ENCODE measurements around the gene TMEM132D.
A peak's percentile ranks its signal among the peaks of the same experiment; 100 is the strongest.
"Not testable (repeated sequence)": the region's sequence is repeated elsewhere in the genome, so short reads cannot be mapped to it uniquely, and the experiment has no call there.

The TMEM132D gene

DNA sequence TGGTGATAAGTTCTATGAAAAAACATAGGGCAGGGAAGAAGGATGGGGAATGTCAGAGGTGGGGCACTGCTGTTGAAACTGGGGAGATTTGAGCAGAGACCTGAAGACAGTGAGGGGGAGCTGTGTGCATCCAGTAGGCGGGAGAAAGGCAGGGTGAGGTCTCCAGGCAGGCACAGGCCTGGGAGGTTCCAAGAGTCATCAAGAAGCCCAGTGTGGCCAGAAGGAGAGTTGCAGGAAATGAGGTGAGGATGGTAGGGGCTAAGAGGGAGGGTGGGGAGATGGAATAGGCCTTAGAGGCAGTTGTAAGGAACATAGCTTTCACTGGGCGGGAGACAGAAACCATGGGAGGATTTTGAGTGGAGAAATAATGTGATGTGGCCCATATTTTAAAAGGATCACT lies 708.7 kb downstream of the TMEM132D start:
- DNase-seq (ENCODE audit: low read depth in 2 of 3, low spot score in 1 of 3), result no peak

DNA sequence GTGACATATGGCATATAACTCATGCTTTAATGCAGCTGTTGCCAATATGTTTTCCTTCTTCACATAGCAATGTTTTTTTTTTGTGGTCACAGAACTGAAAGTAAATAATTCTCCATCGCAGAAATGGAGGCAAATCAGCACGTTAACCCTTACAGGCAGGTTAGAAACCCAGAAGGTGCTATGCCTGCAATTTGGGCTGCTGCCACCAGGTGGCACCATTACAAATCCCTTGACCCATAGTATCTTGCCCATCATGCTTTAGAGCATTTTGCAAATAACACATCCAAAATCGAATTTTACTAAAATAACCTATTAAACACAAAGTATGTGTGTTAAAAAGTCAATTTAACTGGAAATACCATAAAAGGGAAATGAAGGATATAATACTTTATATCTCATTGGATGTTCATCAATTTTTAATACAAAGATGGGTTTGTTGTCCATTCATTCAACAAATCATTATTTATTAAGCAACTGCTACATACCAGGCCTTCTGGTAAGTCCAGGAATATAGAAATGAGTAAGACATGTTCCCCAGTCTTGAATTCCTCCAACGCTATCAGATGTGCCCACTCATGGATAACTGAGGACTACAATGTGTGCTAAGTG lies 710.5 kb downstream of the TMEM132D start:
- DNase-seq (ENCODE audit: low read depth in 2 of 3, low spot score in 1 of 3), result peak in 1 of 3 donors; percentile 11

DNA sequence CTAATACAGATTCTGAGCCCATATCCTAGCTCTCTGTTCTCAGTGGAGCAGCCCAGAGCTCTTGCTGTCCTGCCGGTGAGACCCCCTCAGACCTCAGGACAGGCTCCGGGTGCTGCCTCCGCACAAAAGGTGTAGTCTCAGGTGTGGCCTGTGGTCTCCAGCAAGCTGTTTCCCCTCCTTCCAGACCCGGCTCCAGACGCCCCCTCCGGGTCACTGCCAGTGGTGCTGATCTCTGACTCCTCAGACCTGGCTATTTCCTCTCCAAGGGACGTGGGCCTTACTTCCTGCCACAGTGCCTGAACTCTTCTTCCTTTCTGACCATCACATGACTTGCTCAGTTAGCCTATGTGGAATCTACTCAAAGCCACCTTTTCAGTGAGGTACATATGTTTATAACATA lies 713.0 kb downstream of the TMEM132D start:
- DNase-seq (ENCODE audit: low read depth in 2 of 3, low spot score in 1 of 3), result no peak

DNA sequence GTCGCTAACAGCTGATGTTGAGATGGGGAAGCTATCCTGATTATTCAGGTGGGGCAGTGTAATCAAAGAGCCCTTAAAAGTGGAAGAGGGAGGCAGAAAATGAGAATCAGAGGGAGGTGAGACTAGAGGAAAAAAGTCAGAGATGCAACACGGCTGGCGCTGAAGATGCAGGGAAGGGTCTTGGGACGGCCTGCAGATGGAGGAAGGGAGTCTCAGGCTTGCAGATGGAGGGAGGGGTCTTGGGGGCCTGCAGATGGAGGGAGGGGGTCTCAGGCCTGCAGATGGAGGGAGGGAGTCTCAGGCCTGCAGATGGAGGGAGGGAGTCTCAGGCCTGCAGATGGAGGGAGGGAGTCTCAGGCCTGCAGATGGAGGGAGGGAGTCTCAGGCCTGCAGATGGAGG lies 713.9 kb downstream of the TMEM132D start:
- DNase-seq (ENCODE audit: low read depth in 2 of 3, low spot score in 1 of 3), result not testable (repeated sequence)

DNA sequence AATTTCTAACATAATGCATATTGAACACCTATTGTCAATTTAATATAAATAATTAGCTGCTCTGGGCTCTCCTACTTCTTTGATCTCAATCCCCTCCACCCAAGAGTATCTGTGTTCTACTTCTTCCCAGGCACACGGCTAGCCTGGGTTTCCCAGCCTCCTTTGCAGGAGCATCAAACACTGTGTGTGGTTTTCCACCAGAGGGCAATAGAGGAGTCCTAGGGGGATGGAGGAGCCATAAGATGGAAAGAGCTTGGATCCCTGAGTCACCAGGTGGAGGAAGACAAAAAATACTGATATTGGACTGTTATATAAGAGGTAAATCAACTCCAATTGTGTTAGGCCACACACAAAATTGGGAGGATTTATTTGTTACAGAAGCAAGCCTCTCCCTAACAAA lies 716.9 kb downstream of the TMEM132D start:
- DNase-seq (ENCODE audit: low read depth in 2 of 3, low spot score in 1 of 3), result no peak

DNA sequence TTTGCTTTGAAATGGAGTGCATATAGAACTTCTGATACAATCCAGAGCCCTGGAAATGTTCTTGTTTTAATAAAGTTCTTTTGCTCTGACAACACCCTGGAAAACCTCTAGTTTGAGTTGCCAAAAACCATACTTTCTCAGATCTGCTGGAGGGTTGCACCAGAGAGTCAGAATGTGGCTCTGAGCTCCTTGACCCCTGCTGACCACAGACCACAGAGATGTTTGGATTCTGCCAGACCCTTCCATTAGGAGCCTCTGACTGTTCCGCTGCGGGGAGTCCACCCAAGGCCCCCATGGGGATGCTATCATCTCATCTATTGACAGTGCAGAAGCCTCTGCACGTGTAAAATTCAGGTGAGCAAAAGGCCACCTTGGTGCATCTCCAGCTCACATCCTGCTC lies 718.0 kb downstream of the TMEM132D start:
- DNase-seq (ENCODE audit: low read depth in 2 of 3, low spot score in 1 of 3), result no peak

DNA sequence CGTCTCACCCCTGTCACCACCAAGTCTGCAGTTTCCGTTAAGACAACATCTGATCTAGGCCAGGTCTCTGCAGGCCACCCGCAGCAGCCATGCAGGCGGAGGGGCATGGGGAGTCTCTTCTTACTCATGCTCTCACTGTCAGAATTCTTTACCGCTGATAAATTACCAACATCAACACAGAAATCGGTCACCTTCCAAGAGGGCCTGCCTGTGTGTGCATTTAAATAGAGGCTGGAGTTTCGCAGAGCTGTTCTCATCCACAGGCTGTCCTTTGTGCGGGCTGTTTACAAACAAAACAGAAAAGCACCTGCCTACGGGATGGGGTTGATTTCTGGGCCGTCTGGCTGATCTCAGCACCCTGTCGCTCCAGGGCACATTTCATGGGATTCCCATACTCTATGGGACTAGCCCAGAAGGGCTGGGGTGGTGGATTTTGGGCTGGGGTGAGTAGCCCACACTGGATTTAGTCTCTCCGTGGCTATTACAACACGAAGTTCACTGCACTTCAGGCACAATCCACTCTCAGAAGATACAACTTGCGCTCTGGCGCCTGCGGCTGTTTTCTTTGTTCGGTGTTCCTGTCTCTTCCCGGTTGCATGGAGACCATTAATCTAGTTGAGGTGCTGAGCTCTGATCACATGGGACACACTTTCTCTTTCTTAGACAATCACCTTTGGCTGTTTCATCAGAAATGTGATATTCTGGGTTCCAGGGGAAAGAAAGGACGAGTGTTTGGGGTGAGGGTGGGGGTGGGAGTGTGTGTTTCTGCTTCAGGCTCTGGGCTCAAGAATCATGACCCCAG lies 719.5 kb downstream of the TMEM132D start:
- no peak for DNase-seq (ENCODE audit: low read depth in 2 of 3, low spot score in 1 of 3)

DNA sequence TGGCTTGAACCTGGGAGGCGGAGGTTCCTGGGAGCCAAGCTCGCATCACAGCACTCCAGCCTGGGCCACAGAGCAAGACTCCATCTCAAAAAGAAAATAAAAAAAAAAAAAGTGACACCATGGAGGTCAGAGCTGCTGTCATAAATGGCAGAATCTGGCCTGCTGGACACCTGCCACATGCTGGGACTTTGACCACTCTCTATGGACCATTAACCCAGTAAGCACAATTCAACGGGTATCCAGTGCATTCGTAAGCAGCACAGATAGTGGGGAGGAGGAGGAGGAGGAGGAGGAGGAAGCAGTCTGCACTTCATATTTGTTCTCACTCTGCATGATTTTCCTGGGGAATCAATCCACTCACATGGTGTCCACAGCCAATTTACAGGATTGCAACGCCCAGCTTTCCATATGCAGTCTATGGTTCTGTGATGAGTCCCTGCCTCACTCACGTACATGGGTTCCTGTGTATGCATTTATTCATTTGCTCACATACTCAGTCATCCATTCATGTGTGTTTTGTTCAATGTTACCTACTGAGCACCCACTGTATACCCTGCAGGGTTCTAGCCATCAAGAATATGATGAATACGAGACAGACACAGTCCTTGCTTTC lies 723.8 kb downstream of the TMEM132D start:
- DNase-seq (ENCODE audit: low read depth in 2 of 3, low spot score in 1 of 3), result no peak

DNA sequence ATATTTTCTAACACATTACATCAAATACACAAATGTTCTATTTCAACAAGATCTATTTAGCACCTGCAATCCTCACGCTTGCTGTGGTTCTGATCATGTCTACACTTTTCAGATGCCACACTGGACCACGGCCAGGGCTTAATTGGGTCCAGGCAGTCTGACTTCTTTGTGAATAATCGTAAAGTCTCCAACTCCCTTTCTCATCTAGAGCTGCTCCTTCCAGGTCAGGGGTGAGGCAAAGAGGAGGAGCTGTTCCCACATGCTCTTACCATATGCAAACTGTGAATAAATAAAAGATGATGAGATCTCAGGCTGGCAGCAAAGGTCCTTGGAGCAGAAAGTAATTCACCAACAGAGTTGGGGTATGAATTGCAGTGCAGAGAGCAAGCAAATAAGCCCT lies 733.9 kb downstream of the TMEM132D start:
- no peak for DNase-seq (ENCODE audit: low read depth in 2 of 3, low spot score in 1 of 3)

DNA sequence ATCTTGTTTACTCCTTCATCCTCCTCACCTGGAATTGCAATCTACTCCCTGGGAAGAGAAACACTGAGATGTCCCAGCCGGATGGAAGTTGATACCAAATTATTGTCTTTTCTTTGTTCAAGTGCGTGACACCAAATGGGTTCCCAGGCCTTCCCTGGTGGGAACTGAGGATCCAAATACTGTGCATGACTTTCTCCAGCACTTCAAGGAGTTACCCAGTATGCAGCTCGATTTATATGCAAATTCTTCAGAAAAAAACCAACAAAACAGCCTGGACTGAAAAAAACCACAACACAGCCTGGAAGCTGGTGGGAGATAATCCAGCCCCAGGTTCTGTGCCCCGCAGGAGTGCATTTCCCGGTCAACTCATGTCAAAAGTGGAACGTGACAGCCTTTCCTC lies 740.0 kb downstream of the TMEM132D start:
- DNase-seq (ENCODE audit: low read depth in 2 of 3, low spot score in 1 of 3), result no peak

DNA sequence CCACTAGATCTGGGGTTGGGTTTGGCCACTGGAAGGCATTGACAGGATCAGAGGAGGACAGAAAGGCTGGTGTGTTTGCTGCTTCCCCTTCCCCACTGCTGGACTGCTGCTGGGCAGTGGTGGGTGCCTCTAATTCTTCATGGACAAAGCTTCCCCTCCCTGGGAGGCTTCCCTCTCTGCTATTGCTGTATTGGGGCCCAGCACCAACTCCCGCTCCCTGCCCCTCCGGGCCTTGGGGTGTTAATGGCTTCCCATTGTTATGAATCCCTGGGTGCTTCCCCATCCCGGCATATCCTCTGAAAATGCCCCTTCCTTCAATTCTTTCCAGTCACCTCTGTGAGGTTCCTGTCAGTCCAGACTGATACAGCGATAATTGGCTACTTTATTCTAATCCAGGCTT lies 740.4 kb downstream of the TMEM132D start:
- no peak for DNase-seq (ENCODE audit: low read depth in 2 of 3, low spot score in 1 of 3)

DNA sequence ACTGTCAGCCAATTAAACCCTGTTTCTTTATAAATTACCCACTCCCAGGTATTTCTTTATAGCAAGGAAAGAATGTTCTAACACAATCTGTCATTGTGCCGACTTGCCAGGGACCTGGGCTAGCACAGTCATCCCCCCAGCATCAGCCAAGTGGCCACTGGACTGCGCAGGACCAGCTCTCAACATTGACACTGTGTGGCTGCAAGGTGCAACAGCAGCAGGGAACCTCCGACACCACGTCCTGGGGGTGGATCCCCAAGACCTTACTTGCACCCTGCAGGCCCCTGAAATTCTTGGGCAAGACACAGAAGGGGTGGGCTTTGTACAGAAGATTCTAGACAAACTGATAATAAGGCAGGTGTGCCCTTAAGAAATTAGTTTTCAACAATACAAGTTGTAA lies 741.0 kb downstream of the TMEM132D start:
- DNase-seq (ENCODE audit: low read depth in 2 of 3, low spot score in 1 of 3), result no peak

DNA sequence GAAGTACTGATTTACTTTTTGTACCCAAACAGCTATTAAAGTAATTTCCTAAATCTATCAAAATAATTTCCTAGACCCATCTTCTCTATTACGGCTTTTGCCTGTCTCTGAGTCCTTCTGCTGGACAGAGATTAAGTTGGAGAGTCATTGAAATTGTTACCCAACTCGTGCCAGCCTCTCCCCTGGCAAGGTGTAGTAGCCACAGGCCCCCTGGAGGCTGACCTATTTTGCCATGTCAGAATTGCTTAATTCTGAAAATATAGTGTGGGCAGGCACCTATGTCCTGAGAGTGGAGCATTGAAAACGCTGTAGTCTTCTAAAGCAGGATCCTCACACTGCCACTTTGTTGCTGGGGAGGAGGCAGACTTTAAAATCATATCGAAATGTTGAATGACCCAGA lies 742.3 kb downstream of the TMEM132D start:
- DNase-seq (ENCODE audit: low read depth in 2 of 3, low spot score in 1 of 3), result no peak

DNA sequence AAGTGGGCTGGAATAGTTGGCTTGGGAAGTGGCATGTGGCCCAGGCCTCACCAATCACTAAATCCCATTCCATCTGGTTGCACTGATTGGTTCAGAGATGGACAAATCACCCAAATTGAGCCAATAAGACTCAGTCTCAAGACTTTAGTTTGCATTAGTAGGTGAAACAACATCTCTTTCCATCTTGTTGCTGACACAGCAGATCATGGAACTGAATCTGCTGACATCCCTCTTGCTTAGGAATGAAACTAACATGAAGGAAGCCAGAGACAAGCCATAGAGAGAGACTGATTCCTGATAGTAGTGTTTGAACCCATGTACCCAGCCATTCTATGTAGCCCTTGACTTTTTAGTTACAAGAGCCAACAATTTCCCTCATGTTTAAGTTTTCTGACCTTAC lies 743.5 kb downstream of the TMEM132D start:
- no peak for DNase-seq (ENCODE audit: low read depth in 2 of 3, low spot score in 1 of 3)

DNA sequence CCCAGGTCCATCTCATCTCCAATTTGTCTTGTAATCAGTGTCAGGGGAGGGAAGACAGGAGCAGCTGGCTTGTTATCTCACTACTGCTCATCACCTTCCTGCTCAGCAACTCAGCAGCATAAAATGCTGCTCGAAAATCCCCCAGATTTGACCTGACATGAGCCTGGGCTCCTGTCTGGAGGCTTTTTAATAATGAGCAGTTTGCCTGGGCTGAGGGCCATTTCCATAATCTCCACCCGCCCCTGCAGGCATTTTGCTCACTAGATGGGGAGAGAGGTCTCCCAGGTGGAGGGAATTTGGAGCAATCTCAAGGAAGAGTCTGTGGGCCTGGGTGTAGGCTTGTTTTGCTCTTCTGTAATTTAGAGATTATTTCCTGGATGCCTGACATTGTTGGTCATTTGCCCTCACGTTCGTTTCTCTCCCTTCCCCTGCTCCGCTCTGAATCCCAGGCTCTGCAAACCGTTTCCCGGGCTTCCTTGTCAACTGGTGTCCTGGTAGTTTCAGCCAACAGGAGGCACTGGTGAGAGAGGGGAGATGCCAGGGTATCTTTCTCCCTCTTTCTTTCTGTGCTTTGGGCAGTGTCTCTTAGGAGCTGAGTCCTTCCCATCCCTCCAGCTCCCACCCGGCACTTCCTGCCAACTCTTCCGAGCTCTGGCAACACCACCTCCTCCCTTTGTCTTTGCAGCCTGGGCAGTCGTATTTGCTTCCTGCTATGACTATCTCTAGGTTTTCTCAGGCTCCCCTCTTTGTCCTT lies 751.3 kb downstream of the TMEM132D start:
- DNase-seq (ENCODE audit: low read depth in 2 of 3, low spot score in 1 of 3), result no peak

DNA sequence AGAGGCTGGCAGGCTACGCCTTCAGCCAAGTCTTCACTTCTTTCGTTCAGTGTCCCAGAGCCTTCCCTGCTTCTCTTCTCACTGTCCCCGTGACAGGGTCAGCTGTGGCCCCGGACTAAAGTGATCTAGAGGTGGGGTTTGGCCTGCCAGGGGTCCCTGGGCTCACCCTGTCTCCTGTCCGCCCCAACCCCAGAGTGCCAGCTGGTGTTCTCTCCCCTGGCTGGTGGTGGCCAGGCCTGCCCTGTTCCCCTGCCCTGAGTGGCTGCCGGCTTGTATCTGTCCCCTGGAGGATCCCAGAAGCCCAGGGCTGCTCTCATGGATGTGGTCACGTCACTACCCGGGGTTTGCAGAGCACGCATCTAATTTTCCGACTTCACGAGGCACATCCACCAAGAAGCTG lies 753.1 kb downstream of the TMEM132D start:
- no peak for DNase-seq (ENCODE audit: low read depth in 2 of 3, low spot score in 1 of 3)

DNA sequence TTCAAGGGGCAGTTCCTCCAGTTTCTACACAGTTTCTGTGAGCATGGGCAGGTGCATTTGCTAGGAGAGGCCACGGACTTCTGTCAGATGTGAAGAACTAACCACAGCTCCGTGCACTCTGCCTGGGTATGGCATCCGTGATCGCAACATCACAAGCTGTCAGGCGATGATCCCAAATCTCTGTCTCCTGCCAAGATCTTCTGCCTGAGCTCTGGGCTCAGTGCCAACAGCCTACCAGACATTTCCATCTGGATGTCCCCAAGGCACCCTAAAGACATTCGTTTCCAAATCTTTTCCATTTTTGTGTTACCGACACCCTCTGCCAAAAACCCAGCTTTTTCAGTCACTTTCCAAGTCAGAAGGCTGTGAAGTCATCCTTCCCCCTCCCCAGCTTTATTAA lies 758.4 kb downstream of the TMEM132D start:
- DNase-seq (ENCODE audit: low read depth in 2 of 3, low spot score in 1 of 3), result no peak

DNA sequence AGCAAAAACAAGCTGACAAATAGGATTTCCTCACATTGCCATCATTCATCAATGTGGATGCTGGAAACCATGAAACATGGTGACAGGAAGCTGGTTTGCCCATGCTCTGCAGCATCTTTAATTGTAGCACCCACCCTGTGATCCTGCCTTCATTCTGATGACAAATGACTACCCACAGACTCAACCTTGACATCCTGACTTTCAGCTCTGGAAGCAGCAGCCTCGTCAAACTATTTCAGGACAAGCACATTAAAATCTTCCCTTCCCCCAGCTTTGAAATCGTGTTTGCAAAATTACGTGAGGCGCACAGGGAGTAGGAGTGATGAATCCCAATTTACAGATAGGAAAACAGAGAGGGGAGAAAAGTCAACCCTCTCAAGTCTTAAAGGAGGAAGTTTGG lies 765.0 kb downstream of the TMEM132D start:
- no peak for DNase-seq (ENCODE audit: low read depth in 2 of 3, low spot score in 1 of 3)

DNA sequence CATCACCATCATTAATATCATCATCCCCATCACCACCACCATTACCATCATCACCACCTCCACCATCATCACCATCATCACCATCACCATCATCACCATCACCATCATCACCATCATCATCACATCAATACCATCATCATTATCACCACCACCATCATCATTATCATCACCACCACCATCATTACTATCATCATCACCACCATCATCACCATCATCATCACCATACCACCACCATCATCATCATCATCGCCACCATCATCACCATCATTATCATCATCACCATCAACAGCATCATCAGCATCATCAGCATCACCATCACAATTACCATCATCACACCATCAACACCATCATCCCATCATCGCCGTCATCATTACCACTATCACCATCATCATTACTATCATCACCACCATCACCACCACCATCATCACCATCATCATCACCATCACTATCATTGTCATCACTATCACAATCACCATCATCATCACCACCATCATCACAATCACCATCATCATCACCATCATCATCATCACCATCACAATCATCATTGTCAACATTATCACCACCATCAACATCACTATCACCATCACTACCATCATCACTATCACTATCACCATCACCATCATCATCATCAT lies 767.0 kb downstream of the TMEM132D start:
- DNase-seq (ENCODE audit: low read depth in 2 of 3, low spot score in 1 of 3), result no peak

DNA sequence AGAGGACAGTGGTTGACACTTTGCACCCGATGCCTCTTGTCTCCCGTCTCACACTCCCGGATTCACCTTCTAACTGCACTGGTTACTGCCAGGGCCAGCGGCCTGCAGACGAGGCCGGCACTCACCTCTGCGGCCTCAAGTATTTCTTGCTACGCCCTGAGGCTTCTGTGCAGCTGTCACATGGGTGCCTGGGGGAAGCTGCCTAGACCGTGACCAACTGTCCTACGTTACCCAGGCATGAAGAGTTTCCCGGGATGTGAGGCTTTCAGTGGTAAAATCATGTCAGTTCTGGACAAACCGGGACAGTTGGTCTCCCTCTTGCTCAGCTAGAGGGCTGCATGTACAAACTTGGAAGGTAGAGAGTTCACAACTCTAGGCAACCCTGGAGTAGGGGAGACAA lies 776.1 kb downstream of the TMEM132D start:
- no peak for DNase-seq (ENCODE audit: low read depth in 2 of 3, low spot score in 1 of 3)

DNA sequence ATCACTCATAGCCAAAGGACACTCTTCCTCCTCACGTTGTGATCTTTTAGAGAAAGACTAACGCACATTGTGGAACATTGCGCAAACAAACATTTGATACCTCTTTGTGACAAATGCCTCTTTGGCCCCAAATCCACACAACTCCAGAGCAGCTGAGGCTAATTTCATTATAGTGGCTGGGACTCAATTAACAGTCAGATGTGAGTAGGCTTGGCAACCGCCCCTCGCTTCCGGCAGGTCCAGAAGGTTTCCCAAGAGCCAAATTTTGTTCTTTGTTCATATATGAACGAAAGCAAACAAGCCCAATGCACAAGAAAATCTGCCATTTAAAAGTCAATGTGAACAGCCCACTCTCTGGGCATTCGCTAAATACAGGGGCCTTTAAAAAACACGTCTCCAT lies 776.6 kb downstream of the TMEM132D start:
- no peak for DNase-seq (ENCODE audit: low read depth in 2 of 3, low spot score in 1 of 3)

Data from stimulated activated CD4-positive, alpha-beta T cell treated with anti-CD3 and anti-CD28 coated beads, Interleukin-12 subunit alpha, Interleukin-12 subunit beta, amount 100 ng/mL, for 48 hours (primary cell).